Stimulated activated CD8-positive, alpha-beta memory T cell treated with anti-CD3 and anti-CD28 coated beads, Interleukin-12 subunit alpha, Interleukin-12 subunit beta, amount 100 ng/mL, for 4 hours (primary cell): ENCODE results near the gene LPIN2.
"Not testable (repeated sequence)": the region's sequence is repeated elsewhere in the genome, so short reads cannot be mapped to it uniquely, and the experiment has no call there.

ENCODE experiments used
- DNase-seq: peaks from one replicate; pipeline ENCODE4 v3.0.0-alpha.2; 2020; ENCODE audit warnings: low read depth

LPIN2 gene

GRCh38 chr18:3013024-3013804 is at the start of gene LPIN2:
Gene LPIN2 (minus strand): TSS chr18:3013144. CDS start chr18:2960840, 52,304 bp downstream.
- DNase-seq = peak; percentile 92

- DNase-seq = no peak
These were observed 48.8 kb upstream of the LPIN2 start for GRCh38 chr18:3061581-3062312.

- DNase-seq = no peak
These were observed 48.0 kb upstream of the LPIN2 start for GRCh38 chr18:3060667-3061580.

- DNase-seq = no peak
These were observed 46.3 kb upstream of the LPIN2 start for GRCh38 chr18:3059272-3059671.

GRCh38 chr18:3058328-3059191 is 45.6 kb upstream of the LPIN2 start:
- no peak for DNase-seq

- DNase-seq = no peak
These were observed 44.6 kb upstream of the LPIN2 start for GRCh38 chr18:3057526-3057925.

GRCh38 chr18:3056311-3056710 is 43.4 kb upstream of the LPIN2 start:
- DNase-seq = no peak

GRCh38 chr18:3055816-3056215 is 42.9 kb upstream of the LPIN2 start:
- no peak for DNase-seq

GRCh38 chr18:3055186-3055728 is 42.3 kb upstream of the LPIN2 start:
- DNase-seq = no peak

GRCh38 chr18:3054780-3055179 is 41.8 kb upstream of the LPIN2 start:
- DNase-seq = no peak

- no peak for DNase-seq
These were observed 41.3 kb upstream of the LPIN2 start for GRCh38 chr18:3054214-3054613.

GRCh38 chr18:3053081-3053480 is 40.1 kb upstream of the LPIN2 start:
- no peak for DNase-seq

GRCh38 chr18:3052411-3052758 is 39.4 kb upstream of the LPIN2 start:
- DNase-seq = no peak

GRCh38 chr18:3051718-3052410 is 38.9 kb upstream of the LPIN2 start:
- DNase-seq = no peak

- DNase-seq = not testable (repeated sequence)
These were observed 37.0 kb upstream of the LPIN2 start for GRCh38 chr18:3049897-3050454.

- no peak for DNase-seq
These were observed 35.9 kb upstream of the LPIN2 start for GRCh38 chr18:3048820-3049349.

- no peak for DNase-seq
These were observed 35.2 kb upstream of the LPIN2 start for GRCh38 chr18:3048121-3048520.

GRCh38 chr18:3046216-3046808 is 33.4 kb upstream of the LPIN2 start:
- DNase-seq = no peak

GRCh38 chr18:3044931-3045698 is 32.2 kb upstream of the LPIN2 start:
- no peak for DNase-seq
